PC-9 (cell line): ENCODE data around the gene RAB40C. TPM values are rescaled to one million over a fixed set of nuclear protein-coding genes. Genes with fewer than 3 reads are reported as not detected.

Source experiments
- BruUV-seq: library from RNA; stranded (reverse); fragments of 400-500 nt; replicated peaks from 2 replicates; lab custom pipeline; 2021; lab: Mats Ljungman, UMichigan
- CTCF ChIA-PET: fragments of 300-600 bp; sonication (Branson Sonifier 250); formaldehyde crosslinking; loops from one replicate; lab custom pipeline; 2022; ENCODE audit warnings: antibody characterized with exemption; lab: Charles Lee
- POLR2A ChIA-PET: fragments of 300-600 bp; sonication (Branson Sonifier 250); formaldehyde crosslinking; loops from one replicate; lab custom pipeline; 2022; ENCODE audit warnings: antibody characterized with exemption; ENCODE audit not compliant: unreplicated experiment; lab: Charles Lee
- DNase-seq, 2 experiments: peaks; one replicate each; pipeline versions ENCODE4 v3.0.0 to v3.0.0-alpha.2; 2015 to 2022; ENCODE audit warnings: mixed read lengths in 1 of 2
- H2AFZ ChIP-seq: fragments of 200-600 bp; sonication (generic); 2 replicates; pipeline ENCODE4 v1.8.1; 2017; ENCODE audit warnings: antibody characterized with exemption
- H3F3A ChIP-seq: fragments of 200-600 bp; sonication (generic); 2 replicates; pipeline ENCODE4 v1.8.1; 2017; ENCODE audit warnings: antibody characterized with exemption, mild to moderate bottlenecking, low read depth; ENCODE audit not compliant: insufficient read depth
- H3K27ac ChIP-seq: fragments of 200-600 bp; sonication (generic); 2 replicates; pipeline ENCODE4 v1.6.1; 2016; ENCODE audit warnings: mixed run types
- H3K27me3 ChIP-seq: fragments of 200-600 bp; sonication (generic); 2 replicates; pipeline ENCODE4 v1.6.1; 2016; ENCODE audit warnings: low read depth, mixed run types; ENCODE audit not compliant: insufficient read depth
- H3K36me3 ChIP-seq: fragments of 200-600 bp; sonication (generic); 2 replicates; pipeline ENCODE4 v1.6.1; 2016; ENCODE audit warnings: low read depth, mixed run types
- H3K4me1 ChIP-seq: fragments of 200-600 bp; sonication (generic); replicated peaks from 2 replicates; pipeline ENCODE4 v1.6.1; 2016; ENCODE audit warnings: mixed run types; ENCODE audit not compliant: insufficient read depth
- H3K4me2 ChIP-seq: fragments of 200-600 bp; sonication (generic); 2 replicates; pipeline ENCODE4 v1.6.1; 2017; ENCODE audit warnings: mixed run types
- H3K4me3 ChIP-seq: fragments of 200-600 bp; sonication (generic); 2 replicates; pipeline ENCODE4 v1.6.1; 2016; ENCODE audit warnings: mixed run types
- H3K79me2 ChIP-seq: fragments of 200-600 bp; sonication (generic); 2 replicates; pipeline ENCODE4 v1.6.1; 2017; ENCODE audit warnings: low read depth, mixed run types
- H3K9me2 ChIP-seq: fragments of 200-600 bp; sonication (generic); 2 replicates; pipeline ENCODE4 v1.8.1; 2017; ENCODE audit warnings: mild to moderate bottlenecking; ENCODE audit not compliant: insufficient read depth
- H3K9me3 ChIP-seq: fragments of 200-600 bp; sonication (generic); 2 replicates; pipeline ENCODE4 v1.8.1; 2016; ENCODE audit warnings: low read depth; ENCODE audit not compliant: insufficient read depth
- H4K20me1 ChIP-seq: fragments of 200-600 bp; sonication (generic); 2 replicates; pipeline ENCODE4 v1.8.1; 2017; ENCODE audit not compliant: insufficient read depth
- EZH2 ChIP-seq: fragments of 200-600 bp; sonication (generic); IDR thresholded peaks from 2 replicates; pipeline ENCODE4 v1.8.0; 2017; ENCODE audit warnings: antibody characterized with exemption, low read depth
- intact Hi-C: fragments of 100-400 bp; cut with micrococcal nuclease; formaldehyde crosslinking; loops from one replicate; pipeline ENCODE4 v1.10.0; 2022; ENCODE audit not compliant: unreplicated experiment
- total RNA-seq: library from RNA; stranded (reverse); gene quantifications from 2 replicates; pipeline ENCODE4 v1.2.3, GENCODE V29; 2021
- TF ChIP-seq, protein P1 (sequence below): fragments of 200-600 bp; sonication (generic); conservative IDR thresholded peaks from 2 replicates; pipeline ENCODE4 v1.6.1; 2017; ENCODE audit warnings: mixed run types, antibody characterized with exemption, mild to moderate bottlenecking, moderate library complexity

Gene RAB40C
- total RNA-seq, 1 experiment from 2014 or later: 47.1 TPM

GRCh38 chr16:543301-544164 lies 46.3 kb upstream of the RAB40C start:
- no TSS peak for BruUV-seq
- H3K9me2 ChIP-seq: no peaks in the 10 kb centered on the region
- POLR2A ChIA-PET: interaction anchor here (0.6 kb wide), 1 partner anchor 100 kb away, joined by 26 read pairs; no protein-coding TSS in a partner anchor
- no peaks in the 10 kb centered on the region for H3K9me3 ChIP-seq
- DNase-seq: no peak
- TF ChIP-seq, protein P1, sequence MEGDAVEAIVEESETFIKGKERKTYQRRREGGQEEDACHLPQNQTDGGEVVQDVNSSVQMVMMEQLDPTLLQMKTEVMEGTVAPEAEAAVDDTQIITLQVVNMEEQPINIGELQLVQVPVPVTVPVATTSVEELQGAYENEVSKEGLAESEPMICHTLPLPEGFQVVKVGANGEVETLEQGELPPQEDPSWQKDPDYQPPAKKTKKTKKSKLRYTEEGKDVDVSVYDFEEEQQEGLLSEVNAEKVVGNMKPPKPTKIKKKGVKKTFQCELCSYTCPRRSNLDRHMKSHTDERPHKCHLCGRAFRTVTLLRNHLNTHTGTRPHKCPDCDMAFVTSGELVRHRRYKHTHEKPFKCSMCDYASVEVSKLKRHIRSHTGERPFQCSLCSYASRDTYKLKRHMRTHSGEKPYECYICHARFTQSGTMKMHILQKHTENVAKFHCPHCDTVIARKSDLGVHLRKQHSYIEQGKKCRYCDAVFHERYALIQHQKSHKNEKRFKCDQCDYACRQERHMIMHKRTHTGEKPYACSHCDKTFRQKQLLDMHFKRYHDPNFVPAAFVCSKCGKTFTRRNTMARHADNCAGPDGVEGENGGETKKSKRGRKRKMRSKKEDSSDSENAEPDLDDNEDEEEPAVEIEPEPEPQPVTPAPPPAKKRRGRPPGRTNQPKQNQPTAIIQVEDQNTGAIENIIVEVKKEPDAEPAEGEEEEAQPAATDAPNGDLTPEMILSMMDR: no peak
- no peak for TF ChIP-seq EZH2
- CTCF ChIA-PET: no interaction called here
- no peak overlapping the region for H3K4me2 ChIP-seq
- H3K4me1 ChIP-seq: no peaks in the 10 kb centered on the region
- H3K27me3 ChIP-seq: no peaks in the 10 kb centered on the region
- H3F3A ChIP-seq: no peaks in the 10 kb centered on the region
- peaks cover 55% of the 10 kb centered on the region for H4K20me1 ChIP-seq
- intact Hi-C loops: no loop called here
- H3K79me2 ChIP-seq: peaks cover 51% of the 10 kb centered on the region
- H3K4me3 ChIP-seq: no peak overlapping the region
- H3K27ac ChIP-seq: no peak overlapping the region
- H2AFZ ChIP-seq: no peak overlapping the region
- no peaks in the 10 kb centered on the region for H3K36me3 ChIP-seq

- no peak overlapping the region for H3K4me2 ChIP-seq
- H3F3A ChIP-seq: no peaks in the 10 kb centered on the region
- POLR2A ChIA-PET: no interaction called here
- intact Hi-C loops: no loop called here
- no peaks in the 10 kb centered on the region for H3K9me2 ChIP-seq
- H3K9me3 ChIP-seq: no peaks in the 10 kb centered on the region
- TF ChIP-seq EZH2: no peak
- TF ChIP-seq, protein P1: no peak
- no peaks in the 10 kb centered on the region for H3K36me3 ChIP-seq
- H3K27ac ChIP-seq: no peak overlapping the region
- no TSS peak for BruUV-seq
- H3K27me3 ChIP-seq: no peaks in the 10 kb centered on the region
- no peaks in the 10 kb centered on the region for H3K4me1 ChIP-seq
- CTCF ChIA-PET: no interaction called here
- no peak overlapping the region for H3K4me3 ChIP-seq
- H4K20me1 ChIP-seq: peaks cover 48% of the 10 kb centered on the region
- peaks cover 41% of the 10 kb centered on the region for H3K79me2 ChIP-seq
- no peak for DNase-seq
- no peak overlapping the region for H2AFZ ChIP-seq
Measured at GRCh38 chr16:544517-544916, 45.3 kb upstream of the RAB40C start.

DNA sequence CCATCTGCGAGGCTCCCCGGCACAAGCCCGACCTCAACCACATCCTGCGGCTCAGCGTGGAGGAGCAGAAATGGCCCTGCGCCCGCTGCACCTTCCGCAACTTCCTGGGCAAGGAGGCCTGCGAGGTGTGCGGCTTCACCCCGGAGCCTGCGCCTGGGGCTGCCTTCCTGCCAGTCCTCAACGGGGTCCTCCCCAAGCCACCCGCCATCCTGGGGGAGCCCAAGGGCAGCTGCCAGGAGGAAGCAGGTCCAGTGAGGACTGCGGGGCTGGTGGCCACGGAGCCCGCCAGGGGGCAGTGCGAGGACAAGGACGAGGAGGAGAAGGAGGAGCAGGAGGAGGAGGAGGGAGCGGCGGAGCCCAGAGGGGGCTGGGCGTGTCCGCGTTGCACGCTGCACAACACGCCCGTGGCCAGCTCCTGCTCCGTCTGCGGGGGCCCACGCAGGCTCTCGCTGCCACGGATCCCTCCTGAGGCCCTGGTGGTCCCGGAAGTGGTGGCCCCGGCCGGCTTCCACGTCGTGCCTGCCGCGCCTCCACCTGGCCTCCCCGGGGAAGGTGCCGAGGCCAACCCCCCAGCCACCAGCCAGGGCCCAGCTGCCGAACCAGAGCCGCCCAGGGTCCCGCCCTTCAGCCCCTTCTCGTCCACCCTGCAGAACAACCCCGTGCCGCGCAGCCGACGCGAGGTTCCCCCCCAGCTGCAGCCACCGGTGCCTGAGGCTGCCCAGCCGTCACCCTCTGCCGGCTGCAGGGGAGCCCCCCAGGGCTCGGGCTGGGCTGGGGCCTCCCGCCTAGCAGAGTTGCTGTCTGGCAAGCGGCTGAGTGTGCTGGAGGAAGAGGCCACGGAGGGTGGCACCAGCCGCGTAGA lies 42.7 kb upstream of the RAB40C start:
- no peaks in the 10 kb centered on the region for H3K27me3 ChIP-seq
- no peak for TF ChIP-seq EZH2
- TF ChIP-seq, protein P1: no peak
- no peaks in the 10 kb centered on the region for H3K36me3 ChIP-seq
- no peak overlapping the region for H2AFZ ChIP-seq
- CTCF ChIA-PET: no interaction called here
- H3K4me3 ChIP-seq: no peak overlapping the region
- H3K4me2 ChIP-seq: no peak overlapping the region
- peaks cover 35% of the 10 kb centered on the region for H4K20me1 ChIP-seq
- no peaks in the 10 kb centered on the region for H3K9me3 ChIP-seq
- H3F3A ChIP-seq: no peaks in the 10 kb centered on the region
- no peak for DNase-seq
- peaks cover 19% of the 10 kb centered on the region for H3K79me2 ChIP-seq
- H3K27ac ChIP-seq: no peak overlapping the region
- H3K4me1 ChIP-seq: no peaks in the 10 kb centered on the region
- no peaks in the 10 kb centered on the region for H3K9me2 ChIP-seq
- no TSS peak for BruUV-seq
- intact Hi-C loops: no loop called here
- POLR2A ChIA-PET: no interaction called here
